ENCODE results near the gene SLC27A6.

SLC27A6 gene

DNA sequence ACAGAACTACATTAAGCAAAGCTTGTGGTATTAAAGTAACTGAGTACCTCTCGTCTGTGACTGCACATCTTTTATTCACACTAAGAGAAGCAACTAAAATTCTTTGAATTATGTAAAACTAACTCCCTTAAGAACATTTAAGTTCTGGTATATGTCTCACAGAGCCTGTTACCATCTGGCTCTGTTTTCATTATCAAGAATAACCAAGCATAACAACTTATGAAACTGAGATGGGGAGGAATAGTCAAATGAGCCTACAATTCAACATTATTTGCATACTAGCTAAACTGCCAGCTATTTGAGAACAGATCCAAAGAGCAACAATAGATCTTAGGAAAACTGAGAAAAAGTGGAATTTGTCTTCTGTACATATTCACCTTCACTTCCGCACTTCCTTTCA, 104.0 kb downstream of the SLC27A6 start:
- DNase-seq: no peak

GRCh38 chr5:129073111-129073510, 107.8 kb downstream of the SLC27A6 start:
- DNase-seq: no peak

DNA sequence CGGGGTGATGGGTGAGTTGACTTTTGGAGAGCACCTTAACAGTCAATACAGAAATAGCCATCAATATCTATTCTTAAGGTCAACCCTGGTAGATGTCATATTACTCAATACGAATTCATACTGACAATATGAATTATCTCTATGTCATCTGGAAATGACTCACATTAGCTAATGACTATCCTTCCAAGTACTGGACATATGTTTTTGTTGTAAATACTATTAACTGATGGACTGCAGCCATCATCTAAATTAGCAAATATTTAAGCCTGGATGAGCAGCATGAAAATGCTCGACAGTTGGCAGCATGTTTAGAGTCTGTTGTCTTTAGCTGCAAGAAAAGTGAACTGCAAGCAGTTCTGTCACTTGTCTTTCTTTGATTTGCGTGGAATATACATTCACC, 109.6 kb downstream of the SLC27A6 start:
- DNase-seq: no peak

- no peak for DNase-seq
Observed at GRCh38 chr5:129077433-129078075, 112.3 kb downstream of the SLC27A6 start.

DNA sequence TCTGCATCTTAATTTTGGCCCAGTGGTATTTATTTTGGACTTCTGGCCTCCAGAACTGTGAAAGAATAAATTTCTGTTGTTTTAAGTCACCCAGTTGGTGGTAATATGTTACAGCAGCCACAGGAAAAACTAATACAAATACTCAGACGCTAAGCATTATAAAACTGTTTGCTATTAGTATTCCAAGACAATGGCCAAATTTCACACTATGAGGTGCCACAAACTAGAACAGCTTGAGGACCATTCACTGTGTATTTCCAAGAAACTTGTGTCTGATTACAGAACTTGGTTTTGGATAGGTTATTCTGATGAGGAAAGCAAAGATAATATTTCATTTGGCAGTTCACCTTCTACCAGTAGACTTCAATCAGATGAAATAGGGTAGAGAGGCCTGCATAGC, 113.0 kb downstream of the SLC27A6 start:
- DNase-seq: no peak

- no peak for DNase-seq
Observed at GRCh38 chr5:129078660-129079059, 113.4 kb downstream of the SLC27A6 start.

GRCh38 chr5:129079496-129079895, 114.2 kb downstream of the SLC27A6 start:
- no peak for DNase-seq

DNA sequence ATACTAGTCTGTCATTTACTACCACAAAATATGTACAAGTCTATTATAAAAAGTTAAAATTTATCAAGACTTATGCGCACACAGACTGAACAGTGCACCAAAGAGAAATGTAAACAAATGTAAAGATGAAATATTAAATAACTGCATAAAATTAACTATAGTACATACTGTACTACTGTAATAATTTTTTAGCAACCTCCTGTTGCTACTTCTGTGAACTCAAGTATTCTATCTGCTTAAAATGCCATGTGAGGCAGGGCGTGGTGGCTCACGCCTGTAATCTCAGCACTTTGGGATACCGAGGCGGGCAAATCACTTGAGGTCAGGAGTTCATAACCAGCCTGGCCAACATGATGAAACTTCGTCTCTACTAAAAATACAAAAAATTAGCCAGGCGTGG, 115.5 kb downstream of the SLC27A6 start:
- DNase-seq: no peak

DNA sequence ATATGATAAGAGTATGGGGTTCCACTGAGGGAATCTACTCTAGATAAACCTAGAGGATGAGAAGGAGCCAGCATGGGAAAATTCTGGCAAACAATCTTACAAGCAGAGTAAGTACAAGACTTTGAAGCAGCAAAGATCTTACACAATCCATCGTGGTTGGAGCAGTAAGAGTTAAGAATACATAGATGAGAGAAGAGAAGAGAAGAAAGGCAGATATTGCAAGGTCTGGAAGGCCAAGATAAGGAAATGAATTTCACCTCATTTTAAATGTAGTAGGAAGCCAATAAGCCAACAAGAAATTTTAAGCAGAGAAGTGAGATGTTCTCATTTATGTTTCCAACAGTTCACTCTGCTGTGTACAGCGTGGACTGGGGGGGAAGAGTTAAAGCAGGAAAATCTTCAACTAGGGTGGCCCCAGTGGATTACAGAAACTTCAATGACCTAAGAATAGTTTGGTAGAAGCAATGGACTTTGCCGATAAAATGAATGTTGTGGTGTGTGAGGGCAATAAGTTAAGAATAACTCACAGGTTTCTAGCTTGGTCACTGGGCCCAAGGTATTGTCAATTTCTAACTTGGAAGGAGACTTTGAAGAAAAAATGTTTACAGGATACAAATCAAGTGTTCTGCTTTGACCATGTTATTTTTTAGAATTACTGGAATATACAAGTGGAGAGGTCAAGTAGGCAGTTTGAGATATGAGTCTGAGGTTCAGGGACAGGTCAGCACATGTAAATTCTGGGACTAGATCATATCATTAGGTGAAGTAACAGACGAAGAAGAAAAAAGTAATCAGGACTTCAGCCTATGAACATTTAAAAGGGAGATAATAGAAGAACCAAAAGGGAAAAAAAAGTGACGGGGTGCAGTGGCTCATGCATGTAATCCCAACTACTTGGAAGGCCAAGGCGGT, 117.2 kb downstream of the SLC27A6 start:
- no peak for DNase-seq
